Measurements from ENCODE around the gene NKX1-2.

NKX1-2 gene

GRCh38 chr10:124429576-124429975, 20.3 kb downstream of the NKX1-2 start:
- DNase-seq (ENCODE audit: low spot score), result no peak
- TF ChIP-seq, protein P1, sequence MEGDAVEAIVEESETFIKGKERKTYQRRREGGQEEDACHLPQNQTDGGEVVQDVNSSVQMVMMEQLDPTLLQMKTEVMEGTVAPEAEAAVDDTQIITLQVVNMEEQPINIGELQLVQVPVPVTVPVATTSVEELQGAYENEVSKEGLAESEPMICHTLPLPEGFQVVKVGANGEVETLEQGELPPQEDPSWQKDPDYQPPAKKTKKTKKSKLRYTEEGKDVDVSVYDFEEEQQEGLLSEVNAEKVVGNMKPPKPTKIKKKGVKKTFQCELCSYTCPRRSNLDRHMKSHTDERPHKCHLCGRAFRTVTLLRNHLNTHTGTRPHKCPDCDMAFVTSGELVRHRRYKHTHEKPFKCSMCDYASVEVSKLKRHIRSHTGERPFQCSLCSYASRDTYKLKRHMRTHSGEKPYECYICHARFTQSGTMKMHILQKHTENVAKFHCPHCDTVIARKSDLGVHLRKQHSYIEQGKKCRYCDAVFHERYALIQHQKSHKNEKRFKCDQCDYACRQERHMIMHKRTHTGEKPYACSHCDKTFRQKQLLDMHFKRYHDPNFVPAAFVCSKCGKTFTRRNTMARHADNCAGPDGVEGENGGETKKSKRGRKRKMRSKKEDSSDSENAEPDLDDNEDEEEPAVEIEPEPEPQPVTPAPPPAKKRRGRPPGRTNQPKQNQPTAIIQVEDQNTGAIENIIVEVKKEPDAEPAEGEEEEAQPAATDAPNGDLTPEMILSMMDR (IDR thresholded peaks at IDR 0.05; ENCODE audit: extremely low read depth, insufficient read depth, missing control alignments), result no peak
- in situ Hi-C loops (cut with MboI; ENCODE audit: low pct_unique_long_range_greater_than_20kb, low sequenced_read_pairs, unreplicated experiment), result no loop called here

DNA sequence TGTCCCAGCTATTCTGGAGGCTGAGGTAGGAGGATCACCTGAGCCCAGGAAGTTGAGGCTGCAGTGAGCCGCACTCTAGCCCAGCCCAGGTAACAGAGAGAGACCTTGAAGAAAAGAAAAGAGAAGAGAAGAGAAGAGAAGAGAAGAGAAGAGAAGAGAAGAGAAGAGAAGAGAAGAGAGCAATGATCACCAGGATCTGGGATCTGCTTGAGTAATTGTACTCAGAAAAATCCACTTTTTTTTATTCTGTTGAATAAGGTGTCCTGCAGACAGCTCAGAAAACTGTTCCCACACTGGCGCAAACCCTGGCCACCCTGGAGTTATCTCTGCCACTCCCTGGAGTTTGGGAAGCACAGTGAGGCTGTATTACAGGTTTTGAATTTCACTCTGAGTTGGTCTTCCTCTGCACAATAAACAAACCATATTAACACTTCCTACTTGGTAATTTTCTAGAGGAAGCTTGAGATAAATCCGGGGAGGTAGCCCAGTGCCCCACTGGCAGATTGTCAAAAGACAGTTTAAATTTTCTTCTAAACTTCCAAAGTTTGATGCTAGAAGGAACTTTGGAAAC, 21.5 kb downstream of the NKX1-2 start:
- in situ Hi-C loops (cut with MboI; ENCODE audit: low pct_unique_long_range_greater_than_20kb, low sequenced_read_pairs, unreplicated experiment), result no loop called here
- no peak for DNase-seq (ENCODE audit: low spot score)
- TF ChIP-seq, protein P1 (IDR thresholded peaks at IDR 0.05; ENCODE audit: extremely low read depth, insufficient read depth, missing control alignments), result no peak

GRCh38 chr10:124425227-124425962, 24.4 kb downstream of the NKX1-2 start:
- DNase-seq (ENCODE audit: low spot score), result no peak
- in situ Hi-C loops (cut with MboI; ENCODE audit: low pct_unique_long_range_greater_than_20kb, low sequenced_read_pairs, unreplicated experiment), result no loop called here
- TF ChIP-seq, protein P1 (IDR thresholded peaks at IDR 0.05; ENCODE audit: extremely low read depth, insufficient read depth, missing control alignments), result no peak

GRCh38 chr10:124423813-124424212, 26.0 kb downstream of the NKX1-2 start:
- TF ChIP-seq, protein P1 (IDR thresholded peaks at IDR 0.05; ENCODE audit: extremely low read depth, insufficient read depth, missing control alignments), result no peak
- DNase-seq (ENCODE audit: low spot score), result no peak
- in situ Hi-C loops (cut with MboI; ENCODE audit: low pct_unique_long_range_greater_than_20kb, low sequenced_read_pairs, unreplicated experiment), result no loop called here

DNA sequence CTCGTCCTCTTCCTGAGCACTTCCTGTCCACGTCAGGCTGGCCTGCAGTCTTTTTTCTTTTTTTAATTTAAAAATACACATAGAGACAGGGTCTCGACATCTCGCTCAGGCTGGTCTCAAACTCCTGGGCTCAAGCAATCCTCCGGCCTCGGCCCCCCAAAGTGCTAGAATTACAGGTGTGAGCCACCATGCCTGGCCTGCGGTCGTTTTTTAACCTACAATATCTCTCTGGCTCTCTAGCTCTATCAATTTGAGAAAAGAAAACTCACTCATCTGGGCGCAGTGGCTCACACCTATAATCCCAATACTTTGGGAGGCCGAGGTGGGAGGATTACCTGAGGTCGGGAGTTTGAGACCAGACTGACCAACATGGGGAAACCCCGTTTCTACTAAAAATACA, 27.1 kb downstream of the NKX1-2 start:
- DNase-seq (ENCODE audit: low spot score), result no peak
- TF ChIP-seq, protein P1 (IDR thresholded peaks at IDR 0.05; ENCODE audit: extremely low read depth, insufficient read depth, missing control alignments), result no peak
- in situ Hi-C loops (cut with MboI; ENCODE audit: low pct_unique_long_range_greater_than_20kb, low sequenced_read_pairs, unreplicated experiment), result no loop called here

DNA sequence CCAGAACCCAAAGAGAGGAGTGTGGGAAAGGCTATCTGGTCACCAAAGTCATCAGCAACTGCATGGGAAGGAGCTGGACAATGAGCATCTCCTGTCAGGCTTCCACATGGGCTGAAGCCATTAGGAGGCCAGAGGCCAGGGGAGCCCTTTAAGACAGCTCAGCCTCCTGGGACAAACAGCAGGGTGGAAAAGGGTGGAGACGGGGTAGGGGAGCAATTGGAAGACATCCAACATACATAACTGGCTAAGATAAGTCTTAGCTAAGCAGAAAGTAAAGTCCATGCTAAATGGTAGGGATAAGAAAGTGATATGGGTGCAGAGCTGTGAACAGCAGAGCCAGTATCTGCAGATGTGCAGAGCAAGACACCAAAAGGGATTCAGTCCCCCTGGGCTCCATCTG, 29.6 kb downstream of the NKX1-2 start:
- TF ChIP-seq, protein P1 (IDR thresholded peaks at IDR 0.05; ENCODE audit: extremely low read depth, insufficient read depth, missing control alignments), result no peak
- in situ Hi-C loops (cut with MboI; ENCODE audit: low pct_unique_long_range_greater_than_20kb, low sequenced_read_pairs, unreplicated experiment), result no loop called here
- no peak for DNase-seq (ENCODE audit: low spot score)
